D721Med (cell line): ENCODE results near the gene ELFN2.

Experiments used
- DNase-seq: peaks from one replicate; pipeline ENCODE4 v3.0.0; 2011; ENCODE audit warnings: low spot score; ENCODE audit not compliant: insufficient read length
- FAIRE-seq: peaks from 2 replicates; lab custom pipeline; 2011; peaks lifted over from hg19 to GRCh38; lab: Jason Lieb, UNC
- CTCF ChIP-seq: IDR thresholded peaks from 2 replicates; pipeline ENCODE4 v1.5.1; 2012; ENCODE audit warnings: mild to moderate bottlenecking, control low read depth; ENCODE audit not compliant: insufficient read depth; ENCODE audit errors: missing control alignments

ELFN2 gene

GRCh38 chr22:37354261-37354660 lies 73.0 kb downstream of the ELFN2 start:
- no peak for FAIRE-seq

DNA sequence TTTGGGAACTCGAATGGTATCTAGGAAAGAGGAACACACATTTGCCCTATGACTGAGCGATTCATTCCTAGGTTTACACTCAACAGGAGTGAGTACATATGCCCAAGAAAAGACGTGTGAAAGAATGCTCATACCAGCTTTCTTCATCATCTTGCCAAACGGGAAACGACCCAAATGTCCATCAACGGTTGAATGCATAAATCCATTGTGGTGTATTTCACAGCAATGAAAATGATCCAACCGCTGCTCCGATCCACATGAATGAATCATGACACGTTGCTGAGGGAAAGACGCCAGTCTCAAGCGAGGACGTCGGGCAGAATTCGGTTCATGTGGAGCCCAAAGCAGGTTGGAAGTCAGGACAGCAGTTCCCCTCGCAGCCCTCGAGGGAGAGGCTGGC lies 73.4 kb downstream of the ELFN2 start:
- FAIRE-seq (no peak), DNase-seq (no peak)

More at GRCh38 chr22:37354261-37354660, 73.0 kb downstream of the ELFN2 start:
- DNase-seq = no peak
- TF ChIP-seq CTCF = no peak

DNA sequence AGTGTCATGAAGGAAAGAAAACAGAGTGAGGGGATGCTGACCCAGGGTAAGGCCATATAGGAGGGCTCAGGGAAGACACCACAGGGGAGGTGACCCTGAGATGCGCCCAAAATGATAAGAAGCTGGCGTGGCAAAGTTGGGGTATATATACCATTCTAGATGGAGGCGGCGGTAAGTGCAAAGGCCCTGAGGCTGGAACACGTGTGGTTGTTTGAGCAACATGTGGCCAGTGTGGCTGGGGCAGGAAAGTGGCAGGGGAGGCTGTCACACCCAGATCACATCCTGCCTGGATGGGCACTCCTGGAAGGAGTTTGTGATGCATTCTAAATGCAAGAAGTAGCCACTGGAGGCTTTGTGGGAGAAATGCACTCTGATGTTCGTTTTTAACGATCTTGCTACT lies 74.8 kb downstream of the ELFN2 start:
- TF ChIP-seq CTCF = no peak
- no peak for FAIRE-seq

More for the DNA sequence above, 73.4 kb downstream of the ELFN2 start:
- no peak for TF ChIP-seq CTCF

GRCh38 chr22:37351232-37351631 lies 76.0 kb downstream of the ELFN2 start:
- TF ChIP-seq CTCF = no peak
- no peak for DNase-seq
- no peak for FAIRE-seq

More for the DNA sequence above, 74.8 kb downstream of the ELFN2 start:
- DNase-seq = no peak

DNA sequence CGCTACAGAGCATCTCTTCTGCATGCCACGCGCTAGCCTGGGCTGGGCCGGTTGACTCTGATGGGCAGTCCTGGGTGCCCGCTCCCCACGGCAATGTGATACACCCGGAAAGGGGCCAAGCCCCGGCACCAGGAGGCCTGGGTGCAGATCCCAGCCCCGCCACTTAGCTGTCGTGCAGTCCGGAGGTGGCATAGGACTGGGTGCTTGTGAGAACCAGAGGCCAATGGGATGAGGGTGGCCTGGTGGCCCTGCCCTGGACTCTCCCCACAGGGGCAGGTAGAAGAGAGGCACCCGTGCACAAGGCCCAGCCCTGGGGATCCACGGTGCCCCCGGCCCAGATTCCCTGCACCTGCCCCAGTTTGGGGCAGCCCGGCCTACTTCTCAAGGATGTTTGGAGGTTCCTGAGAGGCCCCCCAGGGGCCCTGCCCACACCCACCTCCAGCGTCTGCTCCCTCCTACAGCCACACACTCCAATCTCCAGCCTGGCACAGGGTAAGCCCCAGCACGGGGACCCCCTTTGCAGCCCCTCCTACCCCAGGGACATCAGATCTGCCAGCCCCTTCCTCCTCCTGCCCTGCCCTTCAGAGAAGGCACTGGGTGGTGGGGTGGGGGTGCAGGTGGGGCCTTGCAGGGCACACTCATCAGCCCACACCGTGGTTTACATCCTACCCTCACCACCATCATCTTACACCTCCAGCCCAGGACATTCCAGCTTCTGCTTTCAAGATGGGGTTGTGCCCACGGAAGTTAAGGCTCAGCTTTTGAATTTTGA lies 78.0 kb downstream of the ELFN2 start:
- FAIRE-seq = no peak
- no peak for DNase-seq
- TF ChIP-seq CTCF = no peak

DNA sequence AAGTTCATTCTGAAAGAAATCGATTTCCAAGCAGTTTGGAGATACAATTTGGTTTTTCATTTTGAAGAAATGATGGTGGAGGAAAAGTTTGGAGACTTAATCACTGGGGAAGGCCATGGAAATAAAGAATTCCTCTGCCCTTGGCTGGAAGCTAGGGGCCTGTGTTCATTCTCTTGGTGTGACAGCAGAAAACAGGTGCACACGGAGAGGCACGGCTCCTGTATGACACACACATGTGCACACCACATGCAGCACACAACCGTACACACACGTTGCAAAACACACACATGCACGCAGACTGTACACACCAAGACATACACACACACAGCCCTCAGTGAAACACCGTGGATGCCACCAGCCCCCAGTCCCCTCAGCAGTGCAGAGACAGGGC lies 80.8 kb downstream of the ELFN2 start:
- no peak for TF ChIP-seq CTCF
- FAIRE-seq (no peak), DNase-seq (no peak)

- TF ChIP-seq CTCF = no peak
- DNase-seq = no peak
- FAIRE-seq = no peak
These were observed 81.3 kb downstream of the ELFN2 start for GRCh38 chr22:37345863-37346504.
